Activated naive CD4-positive, alpha-beta T cell treated with Interleukin-2 at 50 U/mL for 16 hours (primary cell): ENCODE measurements around the gene ZNRF2.
"Not testable (repeated sequence)": the region's sequence is repeated elsewhere in the genome, so short reads cannot be mapped to it uniquely, and the experiment has no call there.

Experiments
- DNase-seq: peaks from one replicate; pipeline ENCODE4 v3.0.0-alpha.2; 2020

Gene ZNRF2

DNA sequence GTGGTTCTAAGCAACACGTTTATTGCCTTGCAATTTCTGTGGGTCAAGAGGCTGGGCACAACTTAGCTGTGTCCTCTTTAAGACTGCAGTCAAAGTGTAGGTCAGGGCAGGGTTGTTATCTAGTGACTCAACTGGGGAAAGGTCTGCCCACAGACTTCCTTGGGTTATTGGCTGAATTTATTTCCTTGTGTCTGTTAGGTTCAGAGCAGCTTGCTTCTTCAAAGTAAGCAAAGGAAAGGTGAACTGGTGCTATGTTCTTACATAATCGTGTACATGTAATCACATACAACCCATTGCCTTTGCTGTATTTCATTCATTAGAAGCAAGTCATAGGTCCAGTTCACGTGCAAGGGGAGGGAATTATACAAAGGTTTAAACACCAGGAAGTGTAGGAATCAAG is 5.9 kb downstream of the ZNRF2 start:
- DNase-seq: not testable (repeated sequence)

DNA sequence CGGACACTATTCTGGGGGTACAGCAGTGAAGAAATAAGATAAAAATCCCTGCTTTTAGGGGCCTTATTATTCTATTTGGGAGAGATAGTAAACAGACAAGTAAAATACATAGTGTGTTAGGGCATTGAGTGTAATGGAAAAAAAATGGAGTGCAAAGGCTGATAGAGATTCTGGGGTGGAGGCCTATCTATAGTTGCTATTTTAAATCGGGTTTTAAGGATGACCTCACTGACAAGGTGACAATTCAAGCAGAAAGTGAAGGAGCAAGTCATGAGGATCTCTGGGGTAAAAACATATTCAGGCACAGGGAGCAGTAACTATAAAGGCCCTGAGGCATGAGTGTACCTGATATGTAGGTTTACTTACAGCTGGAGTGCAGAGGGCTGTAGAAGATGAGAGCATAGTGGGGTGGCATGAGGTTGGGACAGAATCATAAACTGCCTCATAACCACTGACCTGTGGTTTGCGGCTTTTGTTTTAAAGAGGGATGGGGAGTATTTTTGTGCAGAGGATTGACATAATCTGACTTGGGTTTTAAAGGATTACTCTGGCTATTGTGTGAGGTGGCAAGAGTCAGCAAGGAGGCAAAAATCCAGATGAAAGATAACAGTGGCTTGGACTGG is 8.1 kb downstream of the ZNRF2 start:
- not testable (repeated sequence) for DNase-seq

DNA sequence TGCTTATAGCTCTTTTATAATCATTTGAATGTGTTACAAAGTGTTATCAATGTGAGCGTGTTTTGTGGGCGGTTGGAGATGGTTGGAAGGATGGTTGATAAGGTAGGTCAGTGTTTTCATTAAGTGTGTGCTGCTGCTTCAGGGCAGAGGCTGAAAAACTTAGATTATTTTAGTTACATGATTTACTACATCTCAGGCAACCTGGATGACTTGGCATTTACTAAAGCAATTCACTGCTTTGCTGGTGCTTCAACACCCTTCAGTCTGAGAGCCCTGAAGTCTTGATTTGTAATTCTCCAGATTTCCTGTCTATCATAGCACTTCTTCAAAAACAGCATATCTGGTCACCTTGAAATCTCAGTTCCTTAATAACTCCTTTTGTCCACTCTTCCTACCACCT is 11.9 kb downstream of the ZNRF2 start:
- DNase-seq: not testable (repeated sequence)

DNA sequence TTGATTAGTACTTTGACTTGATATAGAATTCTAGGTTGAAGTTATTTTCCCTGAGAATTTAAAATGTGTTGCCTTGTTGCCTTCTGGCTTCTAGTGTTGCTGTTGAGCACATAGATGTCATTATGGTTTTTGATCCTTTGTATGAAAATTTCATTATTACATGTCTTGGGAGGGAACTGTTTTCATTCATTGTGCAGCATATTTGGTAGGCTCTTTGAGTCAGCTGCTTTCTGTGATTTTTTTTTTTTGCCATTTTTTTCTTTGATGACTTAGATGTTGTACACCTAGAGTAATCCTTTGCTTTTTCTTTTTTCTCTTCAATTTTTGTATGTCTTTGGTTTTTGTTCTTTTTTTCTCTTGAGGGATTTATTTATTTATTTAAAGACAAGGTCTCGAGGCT is 13.1 kb downstream of the ZNRF2 start:
- DNase-seq: not testable (repeated sequence)

DNA sequence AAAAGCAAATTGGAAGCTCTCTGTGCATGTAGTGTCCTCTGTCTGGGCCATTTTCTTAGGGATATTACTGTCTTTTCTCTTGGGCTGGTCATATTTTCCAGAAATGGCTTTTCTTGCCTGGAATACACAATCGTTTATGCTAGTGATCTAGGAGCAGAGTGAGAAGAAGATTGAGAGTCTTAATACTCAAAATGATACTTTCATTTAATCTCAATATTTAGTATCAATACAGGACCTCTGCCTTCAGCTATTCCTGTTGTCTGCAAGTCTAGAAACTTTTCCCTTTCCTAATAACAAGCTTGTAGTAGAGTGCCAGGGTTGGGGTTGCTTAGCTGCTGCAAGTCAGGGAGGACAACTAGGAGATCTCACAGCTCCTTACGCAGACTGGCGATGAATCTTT is 14.0 kb downstream of the ZNRF2 start:
- DNase-seq: not testable (repeated sequence)

DNA sequence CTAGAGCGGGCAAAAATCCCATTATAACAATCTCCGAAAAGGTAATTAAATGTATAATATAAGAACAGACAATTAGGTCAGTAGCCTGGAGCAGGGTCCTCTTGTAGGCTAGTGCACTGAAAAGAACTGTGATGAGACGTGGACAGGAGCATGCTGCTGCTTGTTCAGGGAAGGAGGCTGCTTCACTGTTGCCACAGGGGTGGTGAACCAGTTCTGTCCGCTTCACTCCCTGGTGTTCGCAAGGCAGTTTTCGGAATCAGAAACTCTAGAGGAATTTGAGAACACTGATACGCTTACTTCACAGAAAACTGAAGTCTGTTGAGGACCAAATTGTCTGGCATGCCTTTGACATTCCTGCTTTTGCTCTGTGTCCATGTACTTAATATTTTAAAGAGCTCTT is 17.4 kb downstream of the ZNRF2 start:
- no peak for DNase-seq

DNA sequence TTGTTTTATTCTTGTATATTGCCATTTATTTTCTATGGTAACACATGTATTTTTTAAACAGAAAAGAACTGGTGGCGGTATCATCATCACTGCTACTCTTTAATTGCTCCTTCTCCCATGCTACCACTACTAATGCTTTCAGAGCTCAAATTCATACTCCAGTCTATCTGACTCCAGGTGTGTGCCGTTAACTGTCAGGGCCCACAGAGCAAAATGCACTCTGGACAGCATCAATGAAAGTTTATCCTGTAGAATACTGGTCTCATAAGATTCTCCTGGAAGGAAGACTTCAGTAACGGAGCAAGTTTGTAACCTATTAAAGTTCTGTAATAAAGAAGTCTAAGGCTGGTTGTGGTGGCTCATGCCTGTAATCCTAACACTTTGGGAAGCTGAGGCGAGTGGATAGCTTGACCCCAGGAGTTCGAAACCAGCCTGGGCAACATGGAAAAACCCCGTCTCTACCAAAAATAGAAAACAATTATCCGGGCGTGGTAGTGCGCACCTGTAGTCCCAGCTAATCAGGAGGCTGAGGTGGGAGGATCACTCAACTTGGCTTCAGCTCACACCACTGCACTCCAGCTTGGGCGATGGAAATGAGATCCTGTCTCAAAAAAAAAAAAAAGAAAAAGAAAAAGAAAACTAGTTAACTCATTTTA is 18.4 kb downstream of the ZNRF2 start:
- no peak for DNase-seq

DNA sequence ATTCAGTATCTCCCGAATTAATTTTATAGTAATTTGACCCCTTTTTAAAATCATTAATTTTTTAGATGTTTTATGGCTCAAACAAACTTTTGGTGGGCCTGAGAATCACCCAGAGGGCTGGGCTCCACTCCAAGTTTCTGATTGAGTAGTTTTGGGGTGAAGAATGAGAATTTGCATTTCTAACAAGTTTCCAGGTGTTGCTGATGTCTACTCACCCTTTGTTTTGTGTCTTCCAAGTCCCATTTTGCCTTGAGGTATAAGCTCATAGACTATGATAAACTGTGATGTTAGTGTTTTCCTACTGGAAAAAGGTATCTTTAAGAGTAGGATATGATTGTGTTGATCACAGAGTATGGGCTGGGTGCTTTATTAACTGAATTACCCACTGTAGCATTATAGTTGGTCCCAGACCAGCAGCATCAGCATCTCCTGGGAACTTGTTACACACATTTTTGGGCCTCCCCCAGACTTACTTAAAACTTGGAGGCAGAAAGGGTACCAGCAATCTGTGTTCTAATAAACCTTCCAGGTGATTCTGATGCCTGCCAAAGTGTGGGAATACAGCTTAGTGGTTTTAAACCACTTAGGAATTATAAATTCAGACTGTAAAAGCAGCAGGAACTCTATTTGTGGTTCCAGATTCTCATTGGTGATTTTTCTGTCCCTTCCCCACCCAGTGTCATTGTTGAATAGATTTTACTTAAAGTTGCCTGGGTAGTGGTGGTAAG is 19.1 kb downstream of the ZNRF2 start:
- DNase-seq: no peak

DNA sequence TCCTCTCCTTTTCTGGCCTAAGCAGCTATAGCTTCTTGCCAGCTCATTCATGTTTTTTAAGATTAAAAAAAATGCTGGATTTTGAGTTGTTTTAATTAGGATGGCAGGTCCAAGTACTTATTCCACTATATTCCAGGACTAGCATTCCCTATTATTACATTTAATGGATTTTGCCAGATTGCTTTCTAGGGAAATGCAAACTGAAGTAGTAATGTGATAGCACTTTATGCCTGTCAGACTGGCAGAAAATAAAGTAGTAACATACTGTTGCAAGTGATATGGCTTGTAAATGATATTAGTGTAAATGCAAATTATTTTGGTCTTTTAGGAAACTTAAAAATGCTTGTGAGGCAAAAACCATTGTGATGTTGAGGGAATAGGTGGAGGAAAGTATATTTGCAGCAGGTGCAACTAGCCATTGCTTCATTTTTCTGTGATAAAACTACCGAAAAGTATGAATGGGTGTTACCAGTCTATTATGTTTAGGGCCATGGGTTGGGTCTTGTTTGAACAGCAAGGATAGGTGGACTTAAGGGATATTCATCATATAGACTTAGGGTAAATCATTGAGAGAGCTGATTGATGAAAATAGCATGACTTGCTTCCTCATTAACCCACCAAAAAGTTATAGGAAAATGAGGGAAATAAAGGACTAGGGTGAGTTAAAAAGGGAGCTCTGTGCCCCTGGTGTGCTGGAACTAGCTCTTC is 19.9 kb downstream of the ZNRF2 start:
- no peak for DNase-seq

DNA sequence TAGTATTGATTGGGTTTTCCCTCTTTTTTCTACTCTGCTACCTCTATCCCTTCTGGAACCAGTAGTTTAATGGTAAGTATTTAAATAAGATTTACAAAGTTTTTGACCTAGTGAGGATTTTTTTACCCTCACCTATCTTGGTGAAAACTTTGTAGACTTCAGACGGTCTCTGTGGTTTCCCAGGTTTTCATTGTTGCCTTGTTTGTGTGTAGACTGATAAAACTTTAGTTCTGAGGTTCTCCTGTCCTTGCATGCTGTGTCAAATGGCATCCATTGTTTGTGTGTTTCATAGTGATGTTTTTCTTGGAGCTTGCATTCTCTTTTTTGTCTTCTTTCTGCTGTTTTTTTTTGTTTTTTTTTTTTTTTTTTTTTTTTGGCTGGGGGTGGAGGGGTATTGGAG is 22.6 kb downstream of the ZNRF2 start:
- DNase-seq: no peak

DNA sequence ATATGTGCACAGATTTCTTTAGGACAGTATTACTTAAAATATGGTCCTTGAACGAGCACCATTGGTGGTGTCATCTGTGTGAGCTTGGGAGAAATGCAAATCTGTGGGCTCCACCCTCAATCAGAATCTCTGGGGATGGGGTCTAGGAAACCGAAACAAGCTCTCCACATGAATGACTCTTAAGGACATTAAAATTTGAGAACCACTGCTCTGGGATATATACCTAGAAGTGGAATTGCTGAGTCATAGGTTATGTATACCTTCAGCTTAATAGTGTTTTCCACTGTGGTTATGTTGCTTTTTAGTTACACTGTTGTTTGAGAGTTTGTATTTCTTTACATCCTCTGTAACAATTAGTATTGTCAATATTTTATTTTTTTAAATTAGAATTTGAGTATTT is 24.0 kb downstream of the ZNRF2 start:
- DNase-seq: no peak

DNA sequence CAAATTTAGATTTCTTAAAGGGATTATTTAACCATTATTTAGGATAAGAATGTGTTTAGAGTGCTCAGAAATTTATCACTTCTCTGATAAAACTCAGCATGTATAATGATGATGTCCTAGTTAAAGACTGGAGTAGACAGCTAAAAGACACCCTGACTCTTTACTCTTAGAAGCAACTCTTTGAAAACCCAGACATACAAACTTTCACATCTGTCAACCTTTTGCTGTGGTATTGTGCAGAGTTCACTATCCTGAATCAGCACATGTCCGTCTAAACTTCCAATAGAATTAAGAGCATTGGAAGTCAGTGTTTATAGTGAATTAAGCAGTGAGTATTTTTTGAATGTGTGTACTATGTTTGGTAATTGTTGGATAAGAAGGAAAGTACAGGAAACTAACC is 24.9 kb downstream of the ZNRF2 start:
- DNase-seq: no peak

DNA sequence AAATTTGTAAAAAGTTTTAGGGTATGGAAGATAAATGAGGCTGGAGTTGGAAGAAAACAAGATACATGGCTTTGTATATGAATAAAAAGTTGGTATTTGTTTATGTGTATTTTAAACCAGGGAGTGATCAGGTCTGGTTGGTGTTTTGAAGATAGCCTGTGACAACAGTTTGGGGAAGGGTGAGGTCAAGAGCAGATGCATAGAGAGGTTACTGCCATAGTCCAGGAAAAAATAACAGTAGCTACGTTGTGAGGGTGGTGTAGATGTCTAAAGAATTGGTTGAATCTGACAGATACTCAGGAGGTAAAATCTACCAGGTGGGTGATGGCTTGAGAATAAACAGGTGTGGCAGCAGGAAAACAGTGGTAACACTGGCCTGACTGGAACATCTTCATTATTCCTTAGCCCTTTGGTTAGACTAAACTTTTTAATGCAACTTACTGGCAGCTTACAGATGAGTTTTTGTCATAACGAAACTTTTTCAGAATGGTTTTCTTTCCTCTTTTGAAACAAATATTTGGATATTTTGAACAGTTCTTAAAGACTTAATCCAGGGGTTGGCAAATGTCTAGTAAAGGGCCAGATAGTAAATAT is 25.5 kb downstream of the ZNRF2 start:
- DNase-seq: no peak

DNA sequence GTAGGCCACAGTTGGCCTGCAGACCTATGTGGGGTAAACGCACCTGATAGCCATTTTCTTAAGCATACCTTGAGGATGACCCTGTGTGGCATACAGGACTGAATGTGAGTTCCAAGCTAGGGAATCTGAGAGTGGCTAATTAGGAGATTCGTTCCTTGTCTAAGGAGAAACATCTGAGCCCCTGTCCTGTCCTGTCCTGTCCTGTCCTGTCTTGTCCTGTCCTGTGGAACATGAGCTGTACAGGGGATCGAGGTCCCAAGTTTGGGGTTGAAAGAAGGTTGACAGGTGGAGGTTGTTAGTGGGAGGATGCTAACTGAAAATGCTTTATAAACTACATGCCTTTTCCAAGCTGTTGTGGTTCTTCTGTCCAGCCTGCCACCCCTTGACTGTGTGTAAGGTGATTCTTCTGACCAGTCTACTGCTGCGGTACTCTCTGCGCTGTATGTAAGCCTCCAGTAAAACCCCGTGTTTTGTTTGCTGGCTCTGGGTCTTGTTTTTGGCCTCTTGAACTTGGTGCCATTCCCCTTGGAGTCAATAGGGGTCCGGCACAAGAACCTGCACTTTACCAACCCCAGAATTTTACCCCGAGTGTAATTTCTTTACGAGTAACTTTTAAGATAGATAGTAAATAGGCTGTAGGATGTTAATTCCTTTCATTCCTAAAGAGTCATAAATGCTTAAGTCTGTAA is 26.4 kb downstream of the ZNRF2 start:
- DNase-seq: no peak

DNA sequence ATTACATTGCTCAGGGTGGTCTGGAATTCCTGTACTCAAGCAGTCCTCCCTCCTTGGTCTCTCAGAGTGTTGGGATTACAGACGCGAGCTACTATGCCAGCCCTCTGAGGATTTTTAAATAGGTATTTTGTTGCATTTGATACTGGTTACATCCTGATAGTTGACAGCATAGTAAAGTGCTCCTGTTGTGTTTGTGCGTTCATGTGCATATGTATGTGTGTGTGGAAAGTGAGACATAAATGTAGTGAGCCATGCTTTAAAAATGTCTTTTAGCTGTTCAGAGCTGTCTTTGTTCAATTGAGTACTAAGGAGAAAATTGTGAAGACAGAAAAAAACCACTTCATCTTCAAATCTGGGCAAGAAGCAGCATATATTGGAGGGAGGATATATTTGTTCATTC is 27.8 kb downstream of the ZNRF2 start:
- no peak for DNase-seq

DNA sequence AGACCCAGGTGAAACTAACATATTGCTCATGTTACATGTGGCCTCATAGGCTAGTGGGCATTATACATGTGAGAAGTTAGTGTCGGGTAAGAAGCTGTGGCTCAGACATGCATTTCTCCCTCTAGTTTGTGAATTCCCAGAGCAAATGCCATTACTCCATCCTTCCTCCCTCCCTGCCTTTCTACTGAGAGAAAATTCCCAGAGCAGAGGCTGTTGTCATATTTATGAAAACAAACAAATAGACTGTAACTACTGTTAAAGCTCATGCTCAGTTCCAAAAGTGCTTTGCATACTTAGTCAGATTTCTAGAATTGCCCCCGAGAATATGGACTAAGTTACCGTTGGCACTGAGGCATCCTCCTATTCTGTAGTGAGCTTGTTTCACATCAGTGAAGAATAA is 29.0 kb downstream of the ZNRF2 start:
- no peak for DNase-seq

DNA sequence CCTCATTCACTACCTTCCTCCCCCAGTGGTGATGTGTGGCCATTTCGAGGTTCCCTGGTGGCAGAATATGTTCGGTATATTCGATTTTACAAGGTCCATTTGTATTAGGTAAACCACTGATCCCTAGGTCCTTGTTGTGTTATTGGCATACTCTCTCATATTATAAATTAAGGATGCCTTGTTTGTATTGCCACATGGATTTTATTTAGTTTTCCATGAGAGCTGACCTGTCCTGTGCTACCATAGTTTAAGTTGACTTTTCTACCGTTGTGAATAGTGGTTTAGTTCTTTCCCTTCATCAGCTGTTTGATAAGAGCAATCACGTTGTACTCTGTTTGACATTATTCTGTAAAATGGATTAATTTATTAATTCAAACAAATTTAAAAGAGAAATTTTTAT is 29.4 kb downstream of the ZNRF2 start:
- no peak for DNase-seq

DNA sequence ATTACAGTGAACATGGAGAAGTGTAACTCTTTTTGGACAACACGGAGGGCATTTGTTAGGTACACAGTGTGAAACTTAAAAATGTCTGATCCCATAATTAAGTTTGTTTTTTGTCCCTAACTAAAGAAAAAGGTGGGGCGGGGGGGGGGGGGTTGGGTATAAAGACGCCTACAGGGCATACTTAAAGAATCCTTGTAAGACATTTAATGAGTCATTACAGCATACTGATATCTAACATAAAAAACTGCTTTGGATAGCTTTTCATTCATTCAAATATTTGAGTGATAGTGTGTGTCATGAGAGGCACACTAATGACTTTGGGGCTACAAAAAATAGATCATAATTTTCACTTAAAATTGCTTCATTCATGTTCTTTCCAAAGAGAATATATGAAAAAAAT is 31.2 kb downstream of the ZNRF2 start:
- DNase-seq: no peak

DNA sequence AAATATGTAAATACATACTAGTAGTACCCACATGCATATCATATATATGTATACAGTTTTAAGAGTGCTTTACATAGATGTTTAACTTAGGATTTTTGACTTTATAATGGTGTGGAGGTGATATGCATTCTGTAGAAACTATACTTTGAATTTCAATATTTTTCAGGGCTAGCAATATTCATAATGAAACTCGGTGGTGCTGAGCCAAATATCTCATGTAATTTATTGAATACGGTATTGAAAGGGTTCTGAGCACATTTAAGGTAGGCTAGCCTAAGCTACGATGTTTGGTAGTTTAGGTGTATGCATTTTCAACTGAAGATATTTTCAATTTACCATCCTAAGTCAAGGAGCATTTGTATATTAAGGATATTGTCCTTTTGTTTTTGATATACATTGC is 36.0 kb downstream of the ZNRF2 start:
- DNase-seq: no peak

DNA sequence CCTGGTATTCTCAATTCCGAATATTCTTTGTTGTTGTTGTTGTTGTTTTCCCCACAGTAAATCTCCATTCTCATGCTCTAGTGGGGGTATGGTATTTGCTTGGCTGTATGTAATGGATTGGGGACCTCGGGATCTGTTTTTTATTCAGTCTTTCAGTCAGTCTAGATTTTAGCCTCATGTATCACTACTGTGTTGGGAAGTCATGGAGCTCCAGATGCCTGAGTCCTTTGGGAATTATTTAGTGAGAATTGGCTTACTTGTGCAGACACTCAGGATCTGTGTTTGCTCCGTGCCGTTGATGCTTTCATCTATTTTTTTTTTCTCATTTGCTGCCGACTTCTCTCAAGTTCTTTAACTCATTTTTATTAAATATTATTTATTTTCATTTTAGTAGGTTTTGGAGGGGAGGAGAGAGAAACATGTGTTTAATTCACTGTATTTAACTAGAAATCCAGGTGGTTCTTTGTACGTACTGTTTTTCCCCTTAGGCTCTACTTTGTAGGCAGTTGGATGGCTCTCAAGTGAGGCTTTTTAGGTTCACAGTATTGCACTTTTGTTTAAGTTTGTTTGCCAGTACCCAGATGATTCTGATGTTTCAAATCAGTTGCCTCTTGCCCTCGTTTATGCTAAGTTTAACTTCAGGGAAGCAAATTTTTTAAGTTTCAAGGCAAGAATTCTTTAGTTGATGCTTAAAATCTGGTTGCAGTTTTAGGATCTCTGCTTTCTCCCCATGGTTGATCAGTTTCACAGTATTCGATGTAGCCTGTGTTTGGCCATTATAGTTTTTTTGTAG is 36.9 kb downstream of the ZNRF2 start:
- no peak for DNase-seq

DNA sequence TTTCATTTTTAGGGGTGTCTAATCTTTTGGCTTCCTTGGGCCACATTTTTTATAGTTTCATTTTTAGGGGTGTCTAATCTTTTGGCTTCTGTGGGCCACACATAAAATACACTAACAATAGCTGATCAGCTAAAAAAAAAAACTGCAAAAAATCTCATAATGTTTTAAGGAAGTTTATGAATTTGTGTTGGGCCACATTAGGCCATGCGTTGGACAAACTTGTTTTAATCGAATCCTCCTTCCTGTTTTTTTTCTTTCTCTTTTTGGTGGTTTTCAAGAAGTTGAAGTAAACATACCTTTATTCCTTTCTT is 37.4 kb downstream of the ZNRF2 start:
- DNase-seq: no peak
